ENCODE data around the gene WDFY1. TPM values are rescaled to one million over a fixed set of nuclear protein-coding genes. Genes with fewer than 3 reads are reported as not detected.

The WDFY1 gene
- total RNA-seq, 2 experiments from 2014 or later, result 33.3 to 45.3 TPM

DNA sequence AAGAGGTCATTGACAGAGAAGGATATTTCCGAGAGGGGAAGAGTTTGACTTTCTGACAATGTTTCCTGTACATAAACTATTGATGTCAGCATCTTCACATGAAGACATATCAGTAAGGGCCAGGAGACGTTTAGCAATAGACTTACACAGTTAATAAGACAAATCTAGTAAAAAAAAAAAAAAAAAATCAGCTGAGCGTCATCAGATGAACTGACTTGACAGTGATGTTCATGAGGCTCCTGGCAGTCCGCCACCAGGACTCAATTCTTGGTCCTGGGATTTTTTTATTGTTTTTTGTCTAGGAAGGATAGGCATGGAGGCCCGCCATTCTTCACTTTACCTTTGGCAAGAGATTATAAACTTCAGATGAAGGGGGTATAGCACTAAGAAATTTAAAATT is 26.6 kb upstream of the WDFY1 start:
- intact Hi-C loops (cut with micrococcal nuclease; ENCODE audit: unreplicated experiment), result loop anchor here (5.0 kb wide), 1 partner anchor 681 kb away; no protein-coding TSS in a partner anchor
- POLR2A ChIA-PET, result interaction anchor here (0.6 to 1.4 kb wide), 4 partner anchors 16 to 1166 kb away, joined by 3 to 4 read pairs (median 3); no protein-coding TSS in a partner anchor
- no TSS peak for BruUV-seq (replicated peaks)

GRCh38 chr2:223970343-223971128 is 25.4 kb upstream of the WDFY1 start:
- H3K36me3 ChIP-seq (ENCODE audit: insufficient read depth, low read length), result peaks cover 48% of the 10 kb centered on the region
- no peaks in the 10 kb centered on the region for H3K9me2 ChIP-seq (ENCODE audit: insufficient read depth, low read length)
- no TSS peak for BruUV-seq (replicated peaks)
- intact Hi-C loops (cut with micrococcal nuclease; ENCODE audit: unreplicated experiment), result loop anchor here (1.0 to 5.0 kb wide), 2 partner anchors 314 to 682 kb away; no protein-coding TSS in a partner anchor
- no peak overlapping the region for H2AFZ ChIP-seq (ENCODE audit: low read length)
- no peaks in the 10 kb centered on the region for H3K9me3 ChIP-seq (ENCODE audit: low read length)
- H3K27ac ChIP-seq (ENCODE audit: low read depth, low read length, poor library complexity, severe bottlenecking), result no peak overlapping the region
- H3K4me2 ChIP-seq (ENCODE audit: low read length), result no peak overlapping the region
- no peak for TF ChIP-seq EZH2phosphoT487 (IDR thresholded peaks at IDR 0.05; ENCODE audit: borderline replicate concordance, low read depth, low read length)
- TF ChIP-seq, protein P1, sequence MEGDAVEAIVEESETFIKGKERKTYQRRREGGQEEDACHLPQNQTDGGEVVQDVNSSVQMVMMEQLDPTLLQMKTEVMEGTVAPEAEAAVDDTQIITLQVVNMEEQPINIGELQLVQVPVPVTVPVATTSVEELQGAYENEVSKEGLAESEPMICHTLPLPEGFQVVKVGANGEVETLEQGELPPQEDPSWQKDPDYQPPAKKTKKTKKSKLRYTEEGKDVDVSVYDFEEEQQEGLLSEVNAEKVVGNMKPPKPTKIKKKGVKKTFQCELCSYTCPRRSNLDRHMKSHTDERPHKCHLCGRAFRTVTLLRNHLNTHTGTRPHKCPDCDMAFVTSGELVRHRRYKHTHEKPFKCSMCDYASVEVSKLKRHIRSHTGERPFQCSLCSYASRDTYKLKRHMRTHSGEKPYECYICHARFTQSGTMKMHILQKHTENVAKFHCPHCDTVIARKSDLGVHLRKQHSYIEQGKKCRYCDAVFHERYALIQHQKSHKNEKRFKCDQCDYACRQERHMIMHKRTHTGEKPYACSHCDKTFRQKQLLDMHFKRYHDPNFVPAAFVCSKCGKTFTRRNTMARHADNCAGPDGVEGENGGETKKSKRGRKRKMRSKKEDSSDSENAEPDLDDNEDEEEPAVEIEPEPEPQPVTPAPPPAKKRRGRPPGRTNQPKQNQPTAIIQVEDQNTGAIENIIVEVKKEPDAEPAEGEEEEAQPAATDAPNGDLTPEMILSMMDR (conservative IDR thresholded peaks at IDR 0.05; ENCODE audit: low read length), result peak; percentile 99
- no peak overlapping the region for H3K4me3 ChIP-seq (ENCODE audit: low read depth, low read length, poor library complexity, severe bottlenecking)
- H3K79me2 ChIP-seq (ENCODE audit: insufficient read depth, low read depth, low read length), result peaks cover 3% of the 10 kb centered on the region; the same call in 1 of the 2 replicates
- ChIA-PET CTCF (ENCODE audit: unreplicated experiment) (interaction anchor here (0.6 to 1.7 kb wide), 4 partner anchors 9 to 313 kb away, joined by 3 to 6 read pairs (median 4); no protein-coding TSS in a partner anchor), POLR2A (interaction anchor here (0.7 to 2.4 kb wide), 7 partner anchors 9 to 431 kb away, joined by 3 to 8 read pairs (median 4); partner anchors contain the start of gene FAM124B)
- peak; percentile 69 for DNase-seq (ENCODE audit: low spot score)
- no peaks in the 10 kb centered on the region for H4K20me1 ChIP-seq (ENCODE audit: insufficient read depth, low read length)
- H3K4me1 ChIP-seq (ENCODE audit: insufficient read depth, low read length, poor library complexity, severe bottlenecking), result no peaks in the 10 kb centered on the region

More for the DNA sequence above, 26.6 kb upstream of the WDFY1 start:
- H3K36me3 ChIP-seq (ENCODE audit: insufficient read depth, low read length), result peaks cover 36% of the 10 kb centered on the region
- H3K9me3 ChIP-seq (ENCODE audit: low read length), result no peaks in the 10 kb centered on the region
- no peak overlapping the region for H3K27ac ChIP-seq (ENCODE audit: low read depth, low read length, poor library complexity, severe bottlenecking)
- no peaks in the 10 kb centered on the region for H3K9me2 ChIP-seq (ENCODE audit: insufficient read depth, low read length)
- H4K20me1 ChIP-seq (ENCODE audit: insufficient read depth, low read length), result no peaks in the 10 kb centered on the region
- CTCF ChIA-PET (ENCODE audit: unreplicated experiment), result no interaction called here
- DNase-seq (ENCODE audit: low spot score), result no peak
- no peak overlapping the region for H3K4me3 ChIP-seq (ENCODE audit: low read depth, low read length, poor library complexity, severe bottlenecking)
- no peaks in the 10 kb centered on the region for H3K79me2 ChIP-seq (ENCODE audit: insufficient read depth, low read depth, low read length)
- no peak overlapping the region for H2AFZ ChIP-seq (ENCODE audit: low read length)
- no peak overlapping the region for H3K4me2 ChIP-seq (ENCODE audit: low read length)
- H3K4me1 ChIP-seq (ENCODE audit: insufficient read depth, low read length, poor library complexity, severe bottlenecking), result no peaks in the 10 kb centered on the region
- TF ChIP-seq EZH2phosphoT487 (IDR thresholded peaks at IDR 0.05; ENCODE audit: borderline replicate concordance, low read depth, low read length), result no peak
- TF ChIP-seq, protein P1 (conservative IDR thresholded peaks at IDR 0.05; ENCODE audit: low read length), result no peak
